GM21619 (cell line): ENCODE results near the gene CYBRD1.

Experiments used
- ATAC-seq: cut with Tn5 transposase; IDR thresholded peaks from one replicate; pipeline ENCODE4 v1.9.1; 2021; ENCODE audit not compliant: unreplicated experiment

CYBRD1 gene

GRCh38 chr2:171551836-171552235 lies 29.6 kb downstream of the CYBRD1 start:
- no peak for ATAC-seq

GRCh38 chr2:171553236-171553635 lies 31.0 kb downstream of the CYBRD1 start:
- ATAC-seq, result no peak

GRCh38 chr2:171553858-171554257 lies 31.6 kb downstream of the CYBRD1 start:
- no peak for ATAC-seq

GRCh38 chr2:171554991-171555615 lies 32.8 kb downstream of the CYBRD1 start:
- no peak for ATAC-seq

GRCh38 chr2:171557363-171557762 lies 35.1 kb downstream of the CYBRD1 start:
- ATAC-seq, result no peak

GRCh38 chr2:171563301-171563700 lies 41.0 kb downstream of the CYBRD1 start:
- no peak for ATAC-seq

- no peak for ATAC-seq
Observed at GRCh38 chr2:171564463-171564862, 42.2 kb downstream of the CYBRD1 start.

- ATAC-seq, result no peak
Observed at GRCh38 chr2:171566057-171566456, 43.8 kb downstream of the CYBRD1 start.

GRCh38 chr2:171566753-171567152 lies 44.5 kb downstream of the CYBRD1 start:
- no peak for ATAC-seq

- no peak for ATAC-seq
Observed at GRCh38 chr2:171568089-171568488, 45.8 kb downstream of the CYBRD1 start.

- ATAC-seq, result no peak
Observed at GRCh38 chr2:171571721-171572120, 49.4 kb downstream of the CYBRD1 start.

GRCh38 chr2:171574149-171574795 lies 52.0 kb downstream of the CYBRD1 start:
- ATAC-seq, result peak; percentile 93

GRCh38 chr2:171575606-171576005 lies 53.3 kb downstream of the CYBRD1 start:
- no peak for ATAC-seq

GRCh38 chr2:171578127-171578803 lies 56.0 kb downstream of the CYBRD1 start:
- no peak for ATAC-seq

- ATAC-seq, result no peak
Observed at GRCh38 chr2:171579481-171579880, 57.2 kb downstream of the CYBRD1 start.

GRCh38 chr2:171583566-171583965 lies 61.3 kb downstream of the CYBRD1 start:
- no peak for ATAC-seq

GRCh38 chr2:171584001-171584400 lies 61.7 kb downstream of the CYBRD1 start:
- ATAC-seq, result no peak

- ATAC-seq, result no peak
Observed at GRCh38 chr2:171587132-171587531, 64.9 kb downstream of the CYBRD1 start.

- ATAC-seq, result no peak
Observed at GRCh38 chr2:171587567-171587966, 65.3 kb downstream of the CYBRD1 start.

- no peak for ATAC-seq
Observed at GRCh38 chr2:171590116-171590515, 67.8 kb downstream of the CYBRD1 start.

- no peak for ATAC-seq
Observed at GRCh38 chr2:171592036-171592555, 69.8 kb downstream of the CYBRD1 start.

- ATAC-seq, result no peak
Observed at GRCh38 chr2:171595456-171595855, 73.2 kb downstream of the CYBRD1 start.
